H9 (cell line): ENCODE data around the gene PLOD1. TPM values are rescaled to one million over a fixed set of nuclear protein-coding genes. Genes with fewer than 3 reads are reported as not detected.

ENCODE experiments used
- DNase-seq: peaks from one replicate; pipeline ENCODE4 v3.0.0-alpha.2; 2017
- H2AFZ ChIP-seq: one replicate; pipeline ENCODE4 v1.6.1; 2013; ENCODE audit warnings: mild to moderate bottlenecking, low read length, control low read depth, moderate library complexity
- H2AK5ac ChIP-seq: 2 replicates; pipeline ENCODE4 v1.6.1; 2013; ENCODE audit warnings: low read length, control low read depth, mixed read lengths; ENCODE audit not compliant: insufficient read length
- H2BK120ac ChIP-seq: one replicate; pipeline ENCODE4 v1.6.1; 2013; ENCODE audit warnings: low read depth, mild to moderate bottlenecking, low read length, control low read depth, inconsistent platforms; ENCODE audit not compliant: poor library complexity, severe bottlenecking
- H2BK12ac ChIP-seq: 2 replicates; pipeline ENCODE4 v1.6.1; 2013; ENCODE audit warnings: low read length, control low read depth, mixed read lengths, low read depth; ENCODE audit not compliant: insufficient read length
- H2BK15ac ChIP-seq: 2 replicates; pipeline ENCODE4 v1.6.1; 2013; ENCODE audit warnings: low read depth, low read length, control low read depth
- H2BK20ac ChIP-seq: one replicate; pipeline ENCODE4 v1.6.1; 2013; ENCODE audit warnings: low read depth, mild to moderate bottlenecking, low read length, control low read depth, inconsistent platforms; ENCODE audit not compliant: poor library complexity, severe bottlenecking
- H2BK5ac ChIP-seq: 2 replicates; pipeline ENCODE4 v1.6.1; 2013; ENCODE audit warnings: low read length, control low read depth, mixed read lengths; ENCODE audit not compliant: insufficient read length
- H3K14ac ChIP-seq: 2 replicates; pipeline ENCODE4 v1.6.1; 2013; ENCODE audit warnings: low read length, control low read depth; ENCODE audit not compliant: insufficient read depth
- H3K18ac ChIP-seq: 2 replicates; pipeline ENCODE4 v1.6.1; 2013; ENCODE audit warnings: low read depth, mild to moderate bottlenecking, mixed read lengths, low read length, control low read depth; ENCODE audit not compliant: insufficient read length
- H3K23ac ChIP-seq: 2 replicates; pipeline ENCODE4 v1.6.1; 2013; ENCODE audit warnings: low read length, control low read depth, mixed read lengths, low read depth; ENCODE audit not compliant: insufficient read length
- H3K23me2 ChIP-seq: 2 replicates; pipeline ENCODE4 v1.6.1; 2013; ENCODE audit warnings: low read depth, mild to moderate bottlenecking, mixed read lengths, low read length, control low read depth; ENCODE audit not compliant: insufficient read length, poor library complexity, severe bottlenecking
- H3K27ac ChIP-seq: 2 replicates; pipeline ENCODE4 v1.5.1; 2013; ENCODE audit warnings: low read length, control low read depth, mixed read lengths, low read depth; ENCODE audit not compliant: insufficient read length
- H3K27me3 ChIP-seq: 2 replicates; pipeline ENCODE4 v1.6.1; 2013; ENCODE audit warnings: low read length, control low read depth, inconsistent platforms; ENCODE audit not compliant: insufficient read depth
- H3K4ac ChIP-seq: 2 replicates; pipeline ENCODE4 v1.6.1; 2013; ENCODE audit warnings: low read depth, mild to moderate bottlenecking, control low read depth, inconsistent platforms, low read length, moderate library complexity
- H3K4me1 ChIP-seq: 2 replicates; pipeline ENCODE4 v1.6.1; 2013; ENCODE audit warnings: low read length, control low read depth, inconsistent platforms; ENCODE audit not compliant: insufficient read depth
- H3K4me2 ChIP-seq: 2 replicates; pipeline ENCODE4 v1.6.1; 2013; ENCODE audit warnings: low read length, control low read depth, mixed read lengths; ENCODE audit not compliant: insufficient read length, insufficient read depth
- H3K56ac ChIP-seq: 2 replicates; pipeline ENCODE4 v1.6.1; 2013; ENCODE audit warnings: low read depth, mild to moderate bottlenecking, mixed read lengths, low read length, control low read depth; ENCODE audit not compliant: insufficient read length
- H3K79me1 ChIP-seq: 2 replicates; pipeline ENCODE4 v1.6.1; 2013; ENCODE audit warnings: low read depth, mild to moderate bottlenecking, moderate library complexity, low read length, control low read depth, inconsistent platforms; ENCODE audit not compliant: insufficient read depth, poor library complexity, severe bottlenecking
- H3K79me2 ChIP-seq: 2 replicates; pipeline ENCODE4 v1.6.1; 2013; ENCODE audit warnings: low read length, control low read depth, inconsistent platforms; ENCODE audit not compliant: insufficient read depth
- H3K9ac ChIP-seq: 2 replicates; pipeline ENCODE4 v1.6.1; 2013; ENCODE audit warnings: low read length, control low read depth, mixed read lengths; ENCODE audit not compliant: insufficient read length; ENCODE audit errors: extremely low read depth
- H3K9me3 ChIP-seq: one replicate; pipeline ENCODE4 v1.6.1; 2013; ENCODE audit warnings: low read depth, low read length, inconsistent platforms; ENCODE audit not compliant: control insufficient read depth
- H3T11ph ChIP-seq: one replicate; pipeline ENCODE4 v1.6.1; 2013; ENCODE audit warnings: mild to moderate bottlenecking, low read length, control low read depth, inconsistent platforms
- H4K20me1 ChIP-seq: one replicate; pipeline ENCODE4 v1.6.1; 2013; ENCODE audit not compliant: control insufficient read depth, insufficient read length, insufficient read depth
- H4K5ac ChIP-seq: 2 replicates; pipeline ENCODE4 v1.6.1; 2013; ENCODE audit warnings: low read depth, mild to moderate bottlenecking, mixed read lengths, low read length, control low read depth; ENCODE audit not compliant: insufficient read length
- H4K8ac ChIP-seq: replicated peaks from 2 replicates; pipeline ENCODE4 v1.6.1; 2013; ENCODE audit warnings: low read length, control low read depth, mixed read lengths, low read depth; ENCODE audit not compliant: insufficient read length
- H4K91ac ChIP-seq: 2 replicates; pipeline ENCODE4 v1.6.1; 2013; ENCODE audit warnings: low read depth, mild to moderate bottlenecking, moderate library complexity, mixed read lengths, low read length, control low read depth; ENCODE audit not compliant: insufficient read length
- H3K27ac Mint-ChIP-seq, 3 experiments: 2 replicates in 2 of 3; 3 replicates in 1 of 3; pipeline ENCODE4 v1.8.0; 2020 to 2021; ENCODE audit warnings: mixed read lengths in 3 of 3, mild to moderate bottlenecking in 1 of 3, moderate library complexity in 1 of 3
- H3K27me3 Mint-ChIP-seq: 2 replicates; pipeline ENCODE4 v1.8.0; 2021; ENCODE audit warnings: low read depth, mild to moderate bottlenecking, moderate library complexity, mixed read lengths
- H3K36me3 Mint-ChIP-seq, 3 experiments: 2 replicates in 2 of 3; 3 replicates in 1 of 3; pipeline ENCODE4 v1.8.0; 2020 to 2021; ENCODE audit warnings: low read depth in 3 of 3, mixed read lengths in 3 of 3; ENCODE audit not compliant: insufficient read depth in 1 of 3
- H3K4me1 Mint-ChIP-seq, 2 experiments: 2 replicates each; pipeline ENCODE4 v1.8.0; 2020; ENCODE audit warnings: mixed read lengths in 2 of 2
- H3K4me3 Mint-ChIP-seq, 2 experiments: 2 replicates in 1 of 2; 3 replicates in 1 of 2; pipeline ENCODE4 v1.8.0; 2020 to 2021; ENCODE audit warnings: mild to moderate bottlenecking in 2 of 2, mixed read lengths in 2 of 2, moderate library complexity in 1 of 2
- H3K9me3 Mint-ChIP-seq, 2 experiments: 2 replicates in 1 of 2; 3 replicates in 1 of 2; pipeline ENCODE4 v1.8.0; 2020; ENCODE audit warnings: mild to moderate bottlenecking in 2 of 2, mixed read lengths in 2 of 2, moderate library complexity in 1 of 2
- CTCF ChIP-seq: fragments of 200-600 bp; sonication (generic); conservative IDR thresholded peaks from 3 replicates; pipeline ENCODE4 v1.8.0; 2021; ENCODE audit warnings: antibody characterized with exemption, mild to moderate bottlenecking
- WGBS: extraction: QIAGEN DNeasy Blood & Tissue Kit; methylation state at CpG from one replicate; pipeline ENCODE4 v1.1.7; 2013; ENCODE audit warnings: missing lambda C conversion rate, low lambda C conversion rate, mixed read lengths; ENCODE audit not compliant: insufficient read length; ENCODE audit errors: extremely low coverage; 5-methylcytosine and 5-hydroxymethylcytosine counted together
- total RNA-seq: library from RNA; stranded (reverse); gene quantifications from 2 replicates; pipeline ENCODE4 v1.2.1, GENCODE V29; 2021

PLOD1 gene
- total RNA-seq, 1 experiment from 2014 or later, result 57.0 TPM

DNA sequence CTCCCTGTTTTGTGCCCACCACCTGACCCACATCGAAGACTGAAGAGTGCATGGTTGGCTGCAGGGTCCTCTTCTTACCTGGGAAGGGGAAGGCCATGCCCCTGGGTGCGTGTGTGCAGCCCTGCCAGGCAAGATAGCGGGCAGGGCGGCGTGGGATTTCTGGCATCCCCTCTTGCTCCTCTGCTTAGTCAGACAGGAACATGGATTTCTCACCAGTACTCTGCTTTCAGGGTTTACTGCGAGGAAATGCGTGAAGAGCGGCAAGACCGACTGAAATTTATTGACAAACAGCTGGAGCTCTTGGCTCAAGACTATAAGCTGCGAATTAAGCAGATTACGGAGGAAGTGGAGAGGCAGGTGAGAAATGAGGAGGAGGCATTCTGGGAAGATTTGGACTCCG, 69.2 kb downstream of the PLOD1 start:
- Histone ChIP-seq H3K27ac (no peak overlapping the region), H2AK5ac (no peak overlapping the region), H4K91ac (no peak overlapping the region), H2AFZ (no peak overlapping the region), H4K20me1 (no peaks in the 10 kb centered on the region), H3K18ac (no peak overlapping the region), H2BK120ac (no peak overlapping the region), H3K23ac (no peak overlapping the region), H2BK12ac (no peak overlapping the region), H3T11ph (no peak overlapping the region), H3K4ac (no peak overlapping the region), H2BK20ac (no peak overlapping the region), H3K23me2 (no peaks in the 10 kb centered on the region), H2BK15ac (no peak overlapping the region), H2BK5ac (no peak overlapping the region), H3K9me3 (no peaks in the 10 kb centered on the region), H3K27me3 (no peaks in the 10 kb centered on the region), H3K4me2 (no peak overlapping the region), H3K14ac (no peak overlapping the region), H3K79me2 (no peaks in the 10 kb centered on the region), H3K9ac (no peak overlapping the region), H4K5ac (no peak overlapping the region), H4K8ac (no peak overlapping the region), H3K4me1 (no peaks in the 10 kb centered on the region), H3K79me1 (no peaks in the 10 kb centered on the region), H3K56ac (no peak overlapping the region)
- Mint-ChIP-seq H3K27me3 (no peaks in the 10 kb centered on the region), H3K4me1 (no peaks in the 10 kb centered on the region), H3K4me3 (no peak overlapping the region), H3K36me3 (peaks cover 69 to 96% (median 85%) of the 10 kb centered on the region in 3 experiments), H3K27ac (no peak overlapping the region), H3K9me3 (peaks cover 6 to 10% of the 10 kb centered on the region in 2 experiments; a peak in 3 of 5 replicates)
- DNase-seq, result no peak
- no peak for TF ChIP-seq CTCF
- WGBS, result no CpG with 5 or more reads among the region's 12 CpGs
